ENCODE data around the gene TMEM120A.
"Not testable (repeated sequence)": the region's sequence is repeated elsewhere in the genome, so short reads cannot be mapped to it uniquely, and the experiment has no call there.

Gene TMEM120A

GRCh38 chr7:76009672-76010600 lies 15.5 kb upstream of the TMEM120A start:
- Histone ChIP-seq H3K27me3 (ENCODE audit: insufficient read depth, low read length) (no peaks in the 10 kb centered on the region), H3K9me3 (ENCODE audit: insufficient read depth, low read depth, low read length) (no peaks in the 10 kb centered on the region), H3K4me1 (ENCODE audit: insufficient read depth, low read length) (no peaks in the 10 kb centered on the region), H3K9ac (ENCODE audit: low read depth, low read length) (no peak overlapping the region), H3K36me3 (ENCODE audit: insufficient read depth, low read depth, low read length) (0 out of 2 replicates have a peak, but pooled peaks cover 4% of the 10 kb centered on the region), H3K27ac (ENCODE audit: low read length) (no peak overlapping the region), H3K4me3 (ENCODE audit: low read length) (no peak overlapping the region)

- Histone ChIP-seq H3K9ac (ENCODE audit: low read depth, low read length) (no peak overlapping the region), H3K4me1 (ENCODE audit: insufficient read depth, low read length) (no peaks in the 10 kb centered on the region), H3K27ac (ENCODE audit: low read length) (no peak overlapping the region), H3K27me3 (ENCODE audit: insufficient read depth, low read length) (no peaks in the 10 kb centered on the region), H3K4me3 (ENCODE audit: low read length) (no peak overlapping the region), H3K36me3 (ENCODE audit: insufficient read depth, low read depth, low read length) (peaks cover 6% of the 10 kb centered on the region), H3K9me3 (ENCODE audit: insufficient read depth, low read depth, low read length) (no peaks in the 10 kb centered on the region)
Measured at GRCh38 chr7:76008156-76008687, 13.8 kb upstream of the TMEM120A start.

- not testable (repeated sequence) for H3K9ac ChIP-seq (ENCODE audit: low read depth, low read length); H3K27ac ChIP-seq (ENCODE audit: low read length); H3K4me1 ChIP-seq (ENCODE audit: insufficient read depth, low read length); H3K4me3 ChIP-seq (ENCODE audit: low read length); H3K9me3 ChIP-seq (ENCODE audit: insufficient read depth, low read depth, low read length); H3K27me3 ChIP-seq (ENCODE audit: insufficient read depth, low read length)
- peaks cover 15% of the 10 kb centered on the region for H3K36me3 ChIP-seq (ENCODE audit: insufficient read depth, low read depth, low read length)
Measured at GRCh38 chr7:76005004-76005403, 10.6 kb upstream of the TMEM120A start.

GRCh38 chr7:76003351-76003750 lies 9.0 kb upstream of the TMEM120A start:
- H3K36me3 ChIP-seq (ENCODE audit: insufficient read depth, low read depth, low read length) = peaks cover 15% of the 10 kb centered on the region
- no peaks in the 10 kb centered on the region for H3K27me3 ChIP-seq (ENCODE audit: insufficient read depth, low read length)
- H3K9ac ChIP-seq (ENCODE audit: low read depth, low read length) = no peak overlapping the region
- H3K4me3 ChIP-seq (ENCODE audit: low read length) = no peak overlapping the region
- H3K27ac ChIP-seq (ENCODE audit: low read length) = no peak overlapping the region
- no peaks in the 10 kb centered on the region for H3K4me1 ChIP-seq (ENCODE audit: insufficient read depth, low read length)
- no peaks in the 10 kb centered on the region for H3K9me3 ChIP-seq (ENCODE audit: insufficient read depth, low read depth, low read length)

GRCh38 chr7:76002822-76003221 lies 8.4 kb upstream of the TMEM120A start:
- H3K9me3 ChIP-seq (ENCODE audit: insufficient read depth, low read depth, low read length) = no peaks in the 10 kb centered on the region
- H3K36me3 ChIP-seq (ENCODE audit: insufficient read depth, low read depth, low read length) = peaks cover 15% of the 10 kb centered on the region
- H3K27ac ChIP-seq (ENCODE audit: low read length) = no peak overlapping the region
- H3K4me3 ChIP-seq (ENCODE audit: low read length) = no peak overlapping the region
- no peaks in the 10 kb centered on the region for H3K27me3 ChIP-seq (ENCODE audit: insufficient read depth, low read length)
- H3K9ac ChIP-seq (ENCODE audit: low read depth, low read length) = no peak overlapping the region
- H3K4me1 ChIP-seq (ENCODE audit: insufficient read depth, low read length) = no peaks in the 10 kb centered on the region

GRCh38 chr7:76002139-76002538 lies 7.7 kb upstream of the TMEM120A start:
- Histone ChIP-seq H3K4me1 (ENCODE audit: insufficient read depth, low read length) (no peaks in the 10 kb centered on the region), H3K9ac (ENCODE audit: low read depth, low read length) (no peak overlapping the region), H3K36me3 (ENCODE audit: insufficient read depth, low read depth, low read length) (peaks cover 15% of the 10 kb centered on the region), H3K27me3 (ENCODE audit: insufficient read depth, low read length) (no peaks in the 10 kb centered on the region), H3K9me3 (ENCODE audit: insufficient read depth, low read depth, low read length) (no peaks in the 10 kb centered on the region), H3K27ac (ENCODE audit: low read length) (no peak overlapping the region), H3K4me3 (ENCODE audit: low read length) (no peak overlapping the region)

- Histone ChIP-seq H3K9me3 (ENCODE audit: insufficient read depth, low read depth, low read length) (no peaks in the 10 kb centered on the region), H3K27me3 (ENCODE audit: insufficient read depth, low read length) (no peaks in the 10 kb centered on the region), H3K36me3 (ENCODE audit: insufficient read depth, low read depth, low read length) (peaks cover 22% of the 10 kb centered on the region), H3K27ac (ENCODE audit: low read length) (no peak overlapping the region), H3K4me1 (ENCODE audit: insufficient read depth, low read length) (no peaks in the 10 kb centered on the region), H3K9ac (ENCODE audit: low read depth, low read length) (no peak overlapping the region), H3K4me3 (ENCODE audit: low read length) (no peak overlapping the region)
Measured at GRCh38 chr7:76000566-76000965, 6.2 kb upstream of the TMEM120A start.

GRCh38 chr7:75998038-75998437 lies 3.6 kb upstream of the TMEM120A start:
- H3K4me3 ChIP-seq (ENCODE audit: low read length) = no peak overlapping the region
- H3K27ac ChIP-seq (ENCODE audit: low read length) = no peak overlapping the region
- H3K36me3 ChIP-seq (ENCODE audit: insufficient read depth, low read depth, low read length) = peaks cover 14% of the 10 kb centered on the region
- H3K9ac ChIP-seq (ENCODE audit: low read depth, low read length) = no peak overlapping the region
- peaks cover 3% of the 10 kb centered on the region; the same call in 1 of the 2 replicates for H3K4me1 ChIP-seq (ENCODE audit: insufficient read depth, low read length)
- H3K27me3 ChIP-seq (ENCODE audit: insufficient read depth, low read length) = no peaks in the 10 kb centered on the region
- no peaks in the 10 kb centered on the region for H3K9me3 ChIP-seq (ENCODE audit: insufficient read depth, low read depth, low read length)

- H3K27ac ChIP-seq (ENCODE audit: low read length) = no peak overlapping the region
- no peaks in the 10 kb centered on the region for H3K27me3 ChIP-seq (ENCODE audit: insufficient read depth, low read length)
- H3K4me1 ChIP-seq (ENCODE audit: insufficient read depth, low read length) = peaks cover 3% of the 10 kb centered on the region; the same call in 1 of the 2 replicates
- H3K9ac ChIP-seq (ENCODE audit: low read depth, low read length) = no peak overlapping the region
- H3K36me3 ChIP-seq (ENCODE audit: insufficient read depth, low read depth, low read length) = peaks cover 11% of the 10 kb centered on the region
- H3K9me3 ChIP-seq (ENCODE audit: insufficient read depth, low read depth, low read length) = no peaks in the 10 kb centered on the region
- no peak overlapping the region for H3K4me3 ChIP-seq (ENCODE audit: low read length)
Measured at GRCh38 chr7:75996476-75996875, 2.1 kb upstream of the TMEM120A start.

GRCh38 chr7:75995996-75996395 lies 1.6 kb upstream of the TMEM120A start:
- Histone ChIP-seq H3K4me3 (ENCODE audit: low read length) (no peak overlapping the region), H3K9me3 (ENCODE audit: insufficient read depth, low read depth, low read length) (no peaks in the 10 kb centered on the region), H3K27ac (ENCODE audit: low read length) (no peak overlapping the region), H3K27me3 (ENCODE audit: insufficient read depth, low read length) (no peaks in the 10 kb centered on the region), H3K36me3 (ENCODE audit: insufficient read depth, low read depth, low read length) (peaks cover 11% of the 10 kb centered on the region), H3K4me1 (ENCODE audit: insufficient read depth, low read length) (peaks cover 3% of the 10 kb centered on the region; the same call in 1 of the 2 replicates), H3K9ac (ENCODE audit: low read depth, low read length) (no peak overlapping the region)

- Histone ChIP-seq H3K27ac (ENCODE audit: low read length) (no peak overlapping the region), H3K4me1 (ENCODE audit: insufficient read depth, low read length) (peaks cover 3% of the 10 kb centered on the region; the same call in 1 of the 2 replicates), H3K4me3 (ENCODE audit: low read length) (peak overlapping the region; percentile 80; the same call in 1 of the 2 replicates), H3K9me3 (ENCODE audit: insufficient read depth, low read depth, low read length) (no peaks in the 10 kb centered on the region), H3K36me3 (ENCODE audit: insufficient read depth, low read depth, low read length) (peaks cover 7% of the 10 kb centered on the region; the same call in 1 of the 2 replicates), H3K27me3 (ENCODE audit: insufficient read depth, low read length) (no peaks in the 10 kb centered on the region), H3K9ac (ENCODE audit: low read depth, low read length) (peak overlapping the region; percentile 64; the same call in 1 of the 2 replicates)
Measured at GRCh38 chr7:75995052-75995471, 667 bp upstream of the TMEM120A start.

Measured in iPS-20b (cell line).